ENCODE results near the gene ZNF792. TPM values are rescaled to one million over a fixed set of nuclear protein-coding genes. Genes with fewer than 3 reads are reported as not detected.

ZNF792 gene
- total RNA-seq, 4 donors from 2014 or later = 2.5 to 6.5 (median 3.7) TPM

DNA sequence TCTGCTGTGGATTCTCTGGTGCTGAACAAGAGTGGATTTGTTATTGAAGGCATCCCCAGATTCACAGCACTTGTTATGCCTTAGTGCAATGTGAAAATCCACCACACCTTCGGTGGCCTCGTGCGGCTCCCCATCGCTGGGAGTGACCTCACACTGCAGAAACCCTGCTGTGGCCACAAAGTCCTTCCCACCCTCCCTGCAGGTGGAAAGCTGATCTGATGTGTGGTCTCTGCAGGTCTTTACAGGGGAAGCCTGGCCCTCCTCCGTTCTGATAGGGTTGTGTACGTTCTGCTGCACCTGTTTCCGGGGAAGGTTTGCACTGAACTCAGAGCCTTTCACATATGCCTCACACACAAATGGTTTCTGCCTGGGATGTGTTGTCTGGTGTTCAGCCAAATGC lies 5.0 kb downstream of the ZNF792 start:
- H3K4me1 ChIP-seq = peaks cover 24% of the 10 kb centered on the region
- peaks cover 32% of the 10 kb centered on the region for H3K9me3 ChIP-seq
- H3K4me3 ChIP-seq = no peak overlapping the region
- 89% methylated on average over 7 of the region's 7 CpGs for WGBS
- DNase-seq (ENCODE audit: low spot score in 2 of 2) = no peak
- TF ChIP-seq EP300 (IDR thresholded peaks at IDR 0.05) = no peak
- no peak for TF ChIP-seq POLR2A (IDR thresholded peaks at IDR 0.05)
- TF ChIP-seq, protein P1, sequence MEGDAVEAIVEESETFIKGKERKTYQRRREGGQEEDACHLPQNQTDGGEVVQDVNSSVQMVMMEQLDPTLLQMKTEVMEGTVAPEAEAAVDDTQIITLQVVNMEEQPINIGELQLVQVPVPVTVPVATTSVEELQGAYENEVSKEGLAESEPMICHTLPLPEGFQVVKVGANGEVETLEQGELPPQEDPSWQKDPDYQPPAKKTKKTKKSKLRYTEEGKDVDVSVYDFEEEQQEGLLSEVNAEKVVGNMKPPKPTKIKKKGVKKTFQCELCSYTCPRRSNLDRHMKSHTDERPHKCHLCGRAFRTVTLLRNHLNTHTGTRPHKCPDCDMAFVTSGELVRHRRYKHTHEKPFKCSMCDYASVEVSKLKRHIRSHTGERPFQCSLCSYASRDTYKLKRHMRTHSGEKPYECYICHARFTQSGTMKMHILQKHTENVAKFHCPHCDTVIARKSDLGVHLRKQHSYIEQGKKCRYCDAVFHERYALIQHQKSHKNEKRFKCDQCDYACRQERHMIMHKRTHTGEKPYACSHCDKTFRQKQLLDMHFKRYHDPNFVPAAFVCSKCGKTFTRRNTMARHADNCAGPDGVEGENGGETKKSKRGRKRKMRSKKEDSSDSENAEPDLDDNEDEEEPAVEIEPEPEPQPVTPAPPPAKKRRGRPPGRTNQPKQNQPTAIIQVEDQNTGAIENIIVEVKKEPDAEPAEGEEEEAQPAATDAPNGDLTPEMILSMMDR (IDR thresholded peaks at IDR 0.05) = no peak
- TF ChIP-seq POLR2AphosphoS5 (IDR thresholded peaks at IDR 0.05) = no peak
- H3K27ac ChIP-seq = no peak overlapping the region
- peaks cover 43% of the 10 kb centered on the region for H3K36me3 ChIP-seq
- no peaks in the 10 kb centered on the region for H3K27me3 ChIP-seq

DNA sequence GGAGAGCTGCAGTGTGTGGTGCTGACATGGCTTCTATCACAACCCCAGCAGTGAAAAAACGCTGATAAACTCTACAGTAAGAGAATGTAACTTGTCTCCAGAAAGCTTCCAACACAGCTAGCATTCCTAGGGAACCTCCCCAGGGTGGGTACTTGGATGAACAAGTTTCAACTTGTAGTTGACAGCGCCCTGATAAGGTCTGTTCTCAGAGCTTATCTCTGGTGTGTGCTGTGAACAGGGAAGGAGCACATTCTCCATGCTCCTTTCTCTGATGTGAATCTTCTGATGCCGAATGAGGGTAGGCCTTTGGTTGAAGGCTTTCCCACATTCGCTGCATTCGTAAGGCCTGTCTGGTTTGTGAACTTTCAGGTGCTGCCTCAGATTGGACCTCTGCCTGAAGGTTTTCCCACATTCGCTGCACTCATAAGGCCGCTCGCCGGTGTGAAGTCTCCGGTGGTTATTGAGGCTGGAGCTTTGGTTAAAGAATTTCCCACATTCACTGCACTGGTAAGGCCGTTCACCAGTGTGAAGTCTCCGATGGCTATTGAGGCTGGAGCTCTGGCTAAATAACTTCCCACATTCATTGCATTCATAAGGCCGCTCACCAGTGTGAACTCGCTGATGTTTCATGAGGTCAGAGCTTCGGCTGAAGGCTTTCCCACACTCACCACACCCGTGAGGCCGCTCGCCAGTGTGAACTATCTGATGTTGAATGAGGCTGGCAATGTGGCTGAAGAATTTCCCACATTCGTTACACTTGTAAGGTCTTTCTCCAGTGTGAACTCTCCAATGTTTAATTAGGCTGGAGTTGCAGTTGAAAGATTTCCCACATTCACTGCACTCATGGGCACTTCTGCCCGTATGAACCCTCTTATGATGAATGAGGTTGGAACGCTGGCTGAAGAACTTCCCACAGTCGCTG lies 5.9 kb downstream of the ZNF792 start:
- WGBS = 93% methylated on average over 22 of the region's 22 CpGs
- no peak overlapping the region for H3K4me3 ChIP-seq
- H3K4me1 ChIP-seq = peaks cover 16% of the 10 kb centered on the region
- H3K36me3 ChIP-seq = peaks cover 43% of the 10 kb centered on the region
- H3K27me3 ChIP-seq = no peaks in the 10 kb centered on the region
- TF ChIP-seq POLR2AphosphoS5 (IDR thresholded peaks at IDR 0.05) (no peak), EP300 (IDR thresholded peaks at IDR 0.05) (no peak), POLR2A (IDR thresholded peaks at IDR 0.05) (no peak)
- TF ChIP-seq, protein P1 (IDR thresholded peaks at IDR 0.05) = no peak
- DNase-seq (ENCODE audit: low spot score in 2 of 2) = no peak
- H3K27ac ChIP-seq = no peak overlapping the region
- H3K9me3 ChIP-seq = peaks cover 42% of the 10 kb centered on the region

DNA sequence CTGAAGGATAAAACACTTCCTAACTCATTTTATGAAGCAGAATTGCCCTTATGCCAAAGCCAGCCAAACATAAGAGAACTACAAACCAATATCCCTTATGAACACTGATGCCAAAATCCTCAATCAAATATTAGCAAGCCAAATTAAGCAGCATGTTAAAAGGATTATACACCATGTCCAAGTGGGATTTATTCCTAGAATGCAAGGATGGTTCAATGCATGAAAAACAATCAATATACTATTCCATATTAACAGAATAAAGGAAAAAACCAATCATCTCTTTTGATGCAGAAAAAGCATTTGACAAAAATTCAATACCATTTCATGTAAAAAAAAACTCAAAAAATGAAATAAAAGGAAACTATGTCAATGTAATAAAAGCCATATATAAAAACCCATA lies 10.9 kb downstream of the ZNF792 start:
- DNase-seq (ENCODE audit: low spot score in 2 of 2) = no peak
- Histone ChIP-seq H3K36me3 (peaks cover 17% of the 10 kb centered on the region), H3K9me3 (peaks cover 36% of the 10 kb centered on the region), H3K4me3 (no peak overlapping the region), H3K27ac (no peak overlapping the region), H3K4me1 (no peaks in the 10 kb centered on the region), H3K27me3 (no peaks in the 10 kb centered on the region)
- TF ChIP-seq POLR2AphosphoS5 (IDR thresholded peaks at IDR 0.05) = no peak
- TF ChIP-seq, protein P1 (IDR thresholded peaks at IDR 0.05) = no peak

DNA sequence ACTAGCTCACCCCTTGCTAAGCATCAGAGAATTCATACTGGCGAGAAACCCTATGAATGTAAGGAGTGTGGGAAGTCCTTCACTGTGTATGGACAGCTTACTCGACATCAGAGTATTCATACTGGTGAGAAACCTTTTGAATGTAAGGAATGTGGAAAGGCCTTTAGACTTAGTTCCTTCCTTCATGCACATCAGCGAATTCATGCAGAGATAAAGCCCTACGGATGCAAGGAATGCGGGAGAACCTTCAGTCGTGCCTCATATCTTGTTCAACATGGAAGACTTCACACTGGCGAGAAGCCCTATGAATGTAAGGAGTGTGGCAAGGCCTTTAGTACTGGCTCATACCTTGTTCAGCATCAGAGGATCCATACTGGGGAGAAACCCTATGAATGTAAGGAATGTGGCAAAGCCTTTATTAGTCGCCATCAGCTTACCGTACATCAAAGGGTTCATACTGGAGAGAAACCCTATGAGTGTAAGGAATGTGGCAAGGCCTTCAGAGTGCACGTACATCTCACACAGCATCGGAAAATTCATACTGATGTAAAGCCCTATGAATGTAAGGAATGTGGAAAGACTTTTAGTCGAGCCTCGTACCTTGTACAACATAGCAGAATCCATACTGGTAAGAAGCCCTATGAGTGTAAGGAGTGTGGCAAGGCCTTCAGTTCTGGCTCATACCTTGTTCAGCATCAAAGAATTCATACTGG lies 20.0 kb downstream of the ZNF792 start:
- peaks cover 27% of the 10 kb centered on the region for H3K36me3 ChIP-seq
- no peak overlapping the region for H3K4me3 ChIP-seq
- TF ChIP-seq POLR2AphosphoS5 (IDR thresholded peaks at IDR 0.05) (no peak), EP300 (IDR thresholded peaks at IDR 0.05) (no peak), POLR2A (IDR thresholded peaks at IDR 0.05) (no peak)
- TF ChIP-seq, protein P1 (IDR thresholded peaks at IDR 0.05) = no peak
- WGBS = 95% methylated on average over 13 of the region's 13 CpGs
- DNase-seq (ENCODE audit: low spot score in 2 of 2) = no peak
- H3K27me3 ChIP-seq = no peaks in the 10 kb centered on the region
- peaks cover 4% of the 10 kb centered on the region for H3K9me3 ChIP-seq
- H3K27ac ChIP-seq = no peak overlapping the region
- no peaks in the 10 kb centered on the region for H3K4me1 ChIP-seq

DNA sequence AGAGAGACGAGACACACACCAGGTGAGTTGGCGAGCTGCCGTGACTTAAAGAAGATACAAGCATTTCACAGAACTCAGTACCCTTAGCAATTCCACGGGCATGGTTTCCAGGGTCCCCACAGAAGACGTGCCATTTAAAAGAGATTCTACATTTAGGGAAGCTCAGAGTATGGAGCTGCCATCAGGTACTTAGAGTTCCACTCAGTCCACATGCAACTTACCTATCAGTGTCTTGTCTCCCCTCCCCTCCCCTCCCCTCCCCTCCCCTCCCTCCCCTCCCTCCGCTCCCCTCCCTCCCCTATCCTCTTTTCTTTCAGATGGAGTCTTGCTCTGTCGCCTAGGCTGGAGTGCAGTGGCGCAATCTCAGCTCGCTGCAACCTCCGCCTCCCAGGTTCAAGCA lies 25.1 kb downstream of the ZNF792 start:
- no peak for TF ChIP-seq POLR2A (IDR thresholded peaks at IDR 0.05)
- no peak for TF ChIP-seq POLR2AphosphoS5 (IDR thresholded peaks at IDR 0.05)
- TF ChIP-seq EP300 (IDR thresholded peaks at IDR 0.05) = no peak
- TF ChIP-seq, protein P1 (IDR thresholded peaks at IDR 0.05) = no peak
- Histone ChIP-seq H3K4me1 (no peaks in the 10 kb centered on the region), H3K27me3 (no peaks in the 10 kb centered on the region), H3K9me3 (peaks cover 4% of the 10 kb centered on the region), H3K4me3 (no peak overlapping the region), H3K36me3 (peaks cover 51% of the 10 kb centered on the region), H3K27ac (no peak overlapping the region)
- WGBS = 91% methylated on average over 10 of the region's 10 CpGs
- DNase-seq (ENCODE audit: low spot score in 2 of 2) = no peak
